Left lung (tissue), 10 donors: Measurements from ENCODE around the gene FDX1. TPM values are rescaled to one million over a fixed set of nuclear protein-coding genes. Genes with fewer than 3 reads are reported as not detected.

Source experiments
- ATAC-seq: fragments of 200-7000 bp; cut with Tn5 transposase; one replicate; pipeline ENCODE4 v1.9.1; 2020; ENCODE audit warnings: moderate library complexity
- DNase-seq, 4 donors: peaks; one replicate each; pipeline ENCODE4 v3.0.0-alpha.2; 2013 to 2020
- H3K27ac ChIP-seq, 2 donors: fragments of 200-600 bp; sonication (generic) in 1 of 2; one replicate each; pipeline versions ENCODE4 v1.5.0 to v1.8.0; 2020 to 2021
- H3K27me3 ChIP-seq, 2 donors: fragments of 200-600 bp; sonication (generic) in 1 of 2; one replicate each; pipeline versions ENCODE4 v1.5.0 to v1.8.0; 2020 to 2021
- H3K36me3 ChIP-seq, 2 donors: fragments of 200-600 bp; sonication (generic) in 1 of 2; one replicate each; pipeline versions ENCODE4 v1.5.0 to v1.8.0; 2020 to 2021
- H3K4me1 ChIP-seq, 2 donors: fragments of 200-600 bp; one replicate each; pipeline ENCODE4 v1.8.0; 2021
- H3K4me3 ChIP-seq, 2 donors: fragments of 200-600 bp; sonication (generic) in 1 of 2; one replicate each; pipeline versions ENCODE4 v1.5.0 to v1.8.0; 2020 to 2021; ENCODE audit warnings: mild to moderate bottlenecking in 1 of 2
- H3K9me3 ChIP-seq, 2 donors: fragments of 200-600 bp; sonication (generic) in 1 of 2; one replicate each; pipeline versions ENCODE4 v1.5.0 to v1.8.0; 2020 to 2021
- CTCF ChIP-seq, 2 donors: fragments of 200-600 bp; sonication (generic) in 1 of 2; IDR thresholded peaks; one replicate each; pipeline versions ENCODE4 v1.5.0 to v1.8.0; 2021; ENCODE audit warnings: antibody characterized with exemption in 2 of 2
- intact Hi-C, 2 donors: fragments of 100-400 bp; cut with DNase I; formaldehyde crosslinking; loops; one replicate each; pipeline versions ENCODE4 v1.11.2 to v1.14.2; 2022
- polyA plus RNA-seq, 6 donors: library from polyadenylated mRNA; unstranded; fragments of 120-200 nt; gene quantifications; one replicate each; pipeline ENCODE4 v1.2.1, GENCODE V29; 2013; ENCODE audit not compliant: insufficient read length in 6 of 6
- total RNA-seq, 2 donors: library from RNA; stranded (reverse); fragmentation: NEBNext Ultra II Directional; extraction: Animal tissue kit (Norgen Biotek cat#: 25700); gene quantifications; one replicate each; pipeline ENCODE4 v1.2.1, GENCODE V29; 2021
- donor health status: DM: no; HTN: yes; CAD: no.
- donor health status: DM: no; HTN: no; CAD: no.

Gene FDX1
- total and polyA plus RNA-seq, 8 donors: 16.0 to 19.0 (median 16.7) TPM

- intact Hi-C loops: no loop called here
Measured at GRCh38 chr11:110428040-110428439, 1.7 kb upstream of the FDX1 start.

GRCh38 chr11:110428956-110429730, 605 bp upstream of the FDX1 start:
- Histone ChIP-seq H3K36me3 (no peaks in the 10 kb centered on the region), H3K27me3 (no peaks in the 10 kb centered on the region), H3K27ac (peak overlapping the region; percentile 87 to 90), H3K4me1 (peaks cover 14 to 29% of the 10 kb centered on the region in 2 donors), H3K9me3 (no peaks in the 10 kb centered on the region), H3K4me3 (peak overlapping the region; percentile 80)
- intact Hi-C loops: no loop called here
- ATAC-seq: no peak
- no peak for DNase-seq
- TF ChIP-seq CTCF (IDR thresholded peaks at IDR 0.05): no peak

More at GRCh38 chr11:110428040-110428439, 1.7 kb upstream of the FDX1 start:
- DNase-seq (no peak), ATAC-seq (no peak)
- TF ChIP-seq CTCF (IDR thresholded peaks at IDR 0.05): no peak
- no peak overlapping the region for H3K27ac ChIP-seq
- no peak overlapping the region for H3K4me3 ChIP-seq
- H3K27me3 ChIP-seq: no peaks in the 10 kb centered on the region
- H3K36me3 ChIP-seq: no peaks in the 10 kb centered on the region
- H3K9me3 ChIP-seq: no peaks in the 10 kb centered on the region
- peaks cover 11 to 18% of the 10 kb centered on the region in 2 donors for H3K4me1 ChIP-seq

- DNase-seq (peak in 3 of 4 donors; percentile 40 to 54 (median 45)), ATAC-seq (peak; percentile 39)
- H3K4me1 ChIP-seq: peaks cover 14 to 36% of the 10 kb centered on the region in 2 donors
- H3K36me3 ChIP-seq: no peaks in the 10 kb centered on the region
- peak overlapping the region; percentile 80 for H3K4me3 ChIP-seq
- intact Hi-C loops: loop anchor here in 1 of 2 donors (5.0 to 10.0 kb wide), 2 partner anchors 56 to 228 kb away; no protein-coding TSS in a partner anchor
- H3K27ac ChIP-seq: peak overlapping the region; percentile 87 to 90
- no peaks in the 10 kb centered on the region for H3K27me3 ChIP-seq
- TF ChIP-seq CTCF (IDR thresholded peaks at IDR 0.05): no peak
- H3K9me3 ChIP-seq: no peaks in the 10 kb centered on the region
Measured at GRCh38 chr11:110430267-110431050, 711 bp downstream of the FDX1 start.

- no peaks in the 10 kb centered on the region for H3K9me3 ChIP-seq
- intact Hi-C loops: loop anchor here in 1 of 2 donors (5.0 to 10.0 kb wide), 2 partner anchors 56 to 229 kb away; no protein-coding TSS in a partner anchor
Measured at GRCh38 chr11:110431051-110431672, 1.4 kb downstream of the FDX1 start.

More at GRCh38 chr11:110431051-110431672, 1.4 kb downstream of the FDX1 start:
- DNase-seq (peak in 1 of 4 donors; percentile 17), ATAC-seq (peak; percentile 10)
- Histone ChIP-seq H3K4me1 (peaks cover 14 to 42% of the 10 kb centered on the region in 2 donors), H3K4me3 (peak overlapping the region; percentile 80), H3K36me3 (no peaks in the 10 kb centered on the region), H3K27me3 (no peaks in the 10 kb centered on the region), H3K27ac (peak overlapping the region; percentile 87 to 90)
- TF ChIP-seq CTCF (IDR thresholded peaks at IDR 0.05): no peak
